Measurements from ENCODE around the gene SLCO1B3.
"Not testable (repeated sequence)": the region's sequence is repeated elsewhere in the genome, so short reads cannot be mapped to it uniquely, and the experiment has no call there.

Gene SLCO1B3, protein sequence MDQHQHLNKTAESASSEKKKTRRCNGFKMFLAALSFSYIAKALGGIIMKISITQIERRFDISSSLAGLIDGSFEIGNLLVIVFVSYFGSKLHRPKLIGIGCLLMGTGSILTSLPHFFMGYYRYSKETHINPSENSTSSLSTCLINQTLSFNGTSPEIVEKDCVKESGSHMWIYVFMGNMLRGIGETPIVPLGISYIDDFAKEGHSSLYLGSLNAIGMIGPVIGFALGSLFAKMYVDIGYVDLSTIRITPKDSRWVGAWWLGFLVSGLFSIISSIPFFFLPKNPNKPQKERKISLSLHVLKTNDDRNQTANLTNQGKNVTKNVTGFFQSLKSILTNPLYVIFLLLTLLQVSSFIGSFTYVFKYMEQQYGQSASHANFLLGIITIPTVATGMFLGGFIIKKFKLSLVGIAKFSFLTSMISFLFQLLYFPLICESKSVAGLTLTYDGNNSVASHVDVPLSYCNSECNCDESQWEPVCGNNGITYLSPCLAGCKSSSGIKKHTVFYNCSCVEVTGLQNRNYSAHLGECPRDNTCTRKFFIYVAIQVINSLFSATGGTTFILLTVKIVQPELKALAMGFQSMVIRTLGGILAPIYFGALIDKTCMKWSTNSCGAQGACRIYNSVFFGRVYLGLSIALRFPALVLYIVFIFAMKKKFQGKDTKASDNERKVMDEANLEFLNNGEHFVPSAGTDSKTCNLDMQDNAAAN

DNA sequence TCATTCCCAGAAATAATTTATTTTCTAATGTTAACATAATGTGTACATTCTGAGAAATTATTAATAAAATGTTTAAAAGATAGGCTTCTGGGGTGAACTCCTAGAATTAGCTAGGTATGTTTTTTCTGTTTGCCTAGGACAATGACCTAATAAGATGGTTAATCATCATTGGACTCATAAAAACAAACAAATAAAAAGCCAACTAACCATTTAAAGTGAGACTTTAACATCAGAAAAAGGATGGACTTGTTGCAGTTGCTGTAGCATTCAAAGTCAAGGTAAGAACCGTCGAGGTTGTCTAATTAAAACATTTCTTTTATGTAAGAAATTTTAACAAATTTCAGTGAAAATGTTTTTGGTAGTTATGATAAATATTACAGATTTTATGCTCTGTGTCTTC lies at the start of gene SLCO1B3:
TSS of gene SLCO1B3 (plus strand) at position 219 of the 400 bp plus-strand sequence. CDS start 5,034 bp downstream, outside the sequence.
- no peak for DNase-seq

DNA sequence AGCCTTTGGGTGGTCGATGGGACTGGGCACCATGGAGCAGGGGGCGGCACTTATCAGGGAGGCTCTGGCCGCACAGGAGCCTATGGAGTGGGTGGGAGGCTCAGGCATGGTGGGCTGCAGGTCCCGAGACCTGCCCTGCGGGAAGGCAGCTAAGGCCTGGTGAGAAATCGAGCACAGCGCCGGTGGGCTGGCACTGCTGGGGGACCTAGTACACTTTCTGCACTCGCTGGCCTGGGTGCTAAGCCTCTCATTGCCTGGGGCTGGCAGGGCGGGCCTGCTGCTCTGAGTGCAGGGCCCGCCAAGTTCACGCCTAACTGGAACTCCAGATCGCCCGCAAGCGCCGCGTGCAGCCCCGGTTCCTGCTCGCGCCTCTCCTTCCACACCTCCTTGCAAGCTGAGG lies 33.1 kb upstream of the SLCO1B3 start:
- no peak for DNase-seq

DNA sequence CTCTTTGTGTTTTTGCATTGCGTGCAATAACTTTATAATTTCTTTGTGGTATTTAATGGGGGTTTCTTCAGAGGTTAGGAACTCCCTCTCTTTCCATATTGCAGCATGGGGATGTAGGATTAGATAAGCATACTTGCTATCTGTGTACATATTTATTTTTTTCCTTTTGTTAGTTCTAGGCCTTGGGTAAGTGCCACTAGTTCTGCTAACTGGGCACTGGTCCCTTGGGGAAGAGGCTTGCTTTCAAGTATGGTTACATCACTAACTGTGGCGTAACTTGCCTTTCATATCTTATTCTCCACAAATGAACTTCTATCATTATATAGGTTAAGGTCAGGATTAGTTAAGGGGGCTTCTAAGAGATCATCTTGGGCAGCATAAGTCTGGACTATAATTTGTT lies 31.5 kb upstream of the SLCO1B3 start:
- DNase-seq: no peak

DNA sequence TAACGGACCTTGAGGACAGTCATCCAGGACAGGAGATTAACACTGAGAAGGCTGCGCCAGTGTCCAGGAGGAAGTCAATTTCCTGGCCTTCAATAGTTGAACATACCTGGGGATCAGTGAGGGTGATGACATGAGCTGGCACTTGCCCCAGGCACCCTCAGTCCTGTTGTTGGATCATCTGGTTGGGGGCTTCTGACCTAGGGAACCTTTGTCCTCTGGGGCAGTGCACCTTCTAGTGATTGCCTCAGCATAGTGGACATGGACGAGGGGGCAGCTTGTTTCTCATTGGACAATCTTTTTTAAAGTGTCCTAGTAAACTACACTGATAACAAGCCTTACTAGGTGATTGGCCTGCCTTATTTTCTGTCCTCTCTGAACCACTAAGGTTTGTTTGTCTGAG lies 30.5 kb upstream of the SLCO1B3 start:
- not testable (repeated sequence) for DNase-seq

DNA sequence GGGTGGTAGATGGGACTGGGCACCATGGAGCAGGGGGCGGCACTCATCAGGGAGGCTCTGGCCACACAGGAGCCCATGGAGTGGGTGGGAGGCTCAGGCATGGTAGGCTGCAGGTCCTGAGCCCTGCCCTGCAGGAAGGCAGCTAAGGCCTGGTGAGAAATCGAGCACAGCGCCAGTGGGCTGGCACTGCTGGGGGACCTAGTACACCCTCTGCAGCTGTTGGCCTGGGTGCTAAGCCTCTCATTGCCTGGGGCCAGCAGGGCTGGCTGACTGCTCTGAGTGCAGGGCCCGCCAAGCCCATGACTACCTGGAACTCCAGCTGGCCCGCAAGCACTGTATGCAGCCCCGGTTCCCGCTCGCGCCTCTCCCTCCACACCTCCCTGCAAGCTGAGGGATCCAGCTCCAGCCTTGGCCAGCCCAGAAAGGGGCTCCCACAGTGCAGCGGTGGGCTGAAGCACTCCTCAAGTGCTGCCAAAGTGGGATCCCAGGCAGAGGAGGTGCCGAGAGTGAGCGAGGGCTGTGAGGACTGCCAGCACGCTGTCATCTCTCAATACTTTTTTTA lies 26.6 kb upstream of the SLCO1B3 start:
- not testable (repeated sequence) for DNase-seq

DNA sequence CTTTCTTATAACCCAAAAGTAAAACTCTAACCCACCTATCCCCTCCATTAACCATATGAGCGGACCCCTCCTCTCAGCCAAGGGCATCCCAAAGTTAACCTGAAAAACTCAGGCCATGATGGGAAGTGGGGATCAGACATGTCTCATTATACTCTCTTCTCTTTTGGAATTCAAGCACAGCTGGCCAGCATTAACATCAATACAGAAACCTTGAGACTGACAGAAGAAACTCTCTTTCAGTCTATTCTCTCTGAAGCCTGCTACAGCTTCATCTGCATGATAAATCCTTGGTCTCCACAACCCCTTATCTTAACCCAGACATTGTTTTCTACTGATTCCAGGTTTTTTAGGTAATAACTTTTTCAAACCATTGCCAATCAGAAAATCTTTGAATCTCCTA lies 17.5 kb upstream of the SLCO1B3 start:
- no peak for DNase-seq

DNA sequence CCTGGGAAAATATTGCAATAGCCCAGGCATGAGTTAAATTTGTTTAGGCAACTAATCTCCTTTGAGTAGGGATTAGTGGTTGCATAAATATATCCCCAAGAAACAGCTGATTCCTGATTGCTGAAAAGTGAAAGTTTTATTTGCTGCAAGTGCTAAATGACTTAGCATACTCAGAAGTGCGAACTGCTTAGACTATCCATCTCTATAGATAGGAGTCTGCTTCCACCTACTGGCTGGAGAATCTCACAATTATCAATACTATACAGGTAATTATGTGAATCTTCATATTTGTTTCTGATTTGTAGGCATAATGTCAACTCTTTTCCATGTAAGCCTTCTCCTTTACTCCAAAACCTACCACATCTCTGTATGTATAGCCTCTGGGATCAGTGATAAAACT lies 12.0 kb upstream of the SLCO1B3 start:
- peak; percentile 78 for DNase-seq

DNA sequence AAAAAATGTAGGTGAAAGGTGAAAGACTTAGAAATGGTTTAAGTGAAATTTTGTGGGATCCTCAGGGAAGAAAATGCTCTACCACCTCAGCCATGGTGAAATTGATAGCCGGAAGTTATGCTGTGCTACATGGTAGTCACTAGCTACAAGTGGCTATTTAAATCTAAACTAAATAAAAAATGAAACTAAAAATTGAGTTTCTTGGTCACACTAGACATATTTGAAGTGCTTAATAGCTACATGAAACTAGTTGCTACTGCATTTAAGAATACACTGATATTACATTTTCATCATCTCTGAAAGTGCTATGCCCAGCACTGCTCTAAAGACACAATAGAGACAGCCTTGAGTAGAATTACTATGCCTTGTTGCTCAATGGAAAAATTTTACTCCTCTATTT lies 10.3 kb upstream of the SLCO1B3 start:
- DNase-seq: no peak

DNA sequence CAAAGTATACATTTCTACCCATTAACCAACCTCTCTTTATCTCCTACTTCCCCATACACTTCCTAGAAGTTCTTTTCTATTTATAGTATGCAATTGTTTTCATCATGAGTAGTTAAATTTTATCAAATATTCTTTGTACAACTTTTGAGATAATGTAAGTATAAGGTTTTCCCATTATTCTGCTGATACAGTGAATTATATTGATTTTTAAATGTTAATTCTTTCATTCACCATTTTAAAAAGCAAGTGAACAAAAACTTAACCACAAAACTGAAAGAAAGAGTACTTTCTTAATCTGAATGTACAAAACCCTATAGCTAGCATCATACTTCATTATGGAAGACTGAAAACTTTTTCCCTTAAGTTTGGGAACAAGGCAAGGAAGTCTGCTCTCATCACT lies 9.5 kb upstream of the SLCO1B3 start:
- no peak for DNase-seq

DNA sequence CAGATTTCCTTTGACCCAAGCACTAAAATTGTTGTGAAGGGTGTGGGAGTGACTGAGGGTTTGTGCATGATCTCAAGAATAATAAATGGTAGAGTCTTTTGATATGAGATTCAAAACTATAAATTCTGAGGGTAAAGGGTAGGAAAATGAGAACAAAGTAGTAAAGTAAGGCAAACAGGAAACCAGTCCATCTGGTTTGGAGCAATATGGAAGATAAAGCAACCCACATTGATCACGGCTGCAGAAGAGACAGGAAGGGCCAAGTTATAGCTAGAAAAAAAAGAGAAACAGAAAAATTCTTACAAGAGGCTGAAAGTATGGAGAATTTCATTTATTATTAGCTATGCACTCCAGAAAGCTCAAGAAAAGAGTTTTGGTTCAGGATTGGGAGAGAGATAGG lies 4.6 kb upstream of the SLCO1B3 start:
- DNase-seq: no peak

DNA sequence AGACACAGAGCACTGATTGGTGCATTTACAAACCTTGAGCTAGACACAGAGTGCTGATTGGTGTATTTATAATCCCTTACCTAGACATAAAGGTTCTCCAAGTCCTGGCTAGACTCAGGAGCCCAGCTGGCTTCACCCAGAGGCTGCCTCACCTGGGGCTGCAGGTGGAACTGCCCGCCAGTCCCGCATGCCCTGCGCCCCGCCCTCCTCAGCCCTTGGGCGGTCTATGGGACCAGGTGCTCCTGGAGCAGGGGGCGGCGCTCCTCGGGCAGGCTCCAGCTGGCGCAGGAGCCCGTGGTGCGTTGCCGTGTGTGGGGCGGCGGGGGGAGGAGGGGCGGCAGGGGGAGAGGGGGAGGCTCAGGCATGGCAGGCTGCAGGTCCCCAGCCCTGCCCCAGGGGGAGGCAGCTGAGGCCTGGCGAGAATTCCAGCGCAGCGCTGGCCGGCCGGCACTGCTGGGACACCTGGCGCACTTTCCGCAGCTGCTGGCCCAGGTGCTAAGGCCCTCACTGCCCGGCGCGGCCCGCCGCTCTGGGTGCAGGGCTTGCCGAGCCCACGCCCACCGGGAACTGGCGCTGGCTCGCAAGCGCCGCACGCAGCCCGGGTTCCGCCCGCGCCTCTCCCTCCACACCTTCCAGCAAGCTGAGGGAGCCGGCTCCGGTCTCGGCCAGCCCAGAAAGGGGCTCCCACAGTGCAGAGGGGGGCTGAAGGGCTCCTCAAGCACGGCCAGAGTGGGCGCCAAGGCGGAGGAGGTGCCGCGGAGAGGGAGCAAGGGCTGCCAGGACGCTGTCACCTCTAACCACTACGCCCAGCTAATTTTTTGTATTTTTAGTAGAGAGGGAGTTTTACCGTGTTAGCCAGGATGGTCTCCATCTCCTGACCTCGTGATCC lies 3.1 kb upstream of the SLCO1B3 start:
- DNase-seq: peak; percentile 19

DNA sequence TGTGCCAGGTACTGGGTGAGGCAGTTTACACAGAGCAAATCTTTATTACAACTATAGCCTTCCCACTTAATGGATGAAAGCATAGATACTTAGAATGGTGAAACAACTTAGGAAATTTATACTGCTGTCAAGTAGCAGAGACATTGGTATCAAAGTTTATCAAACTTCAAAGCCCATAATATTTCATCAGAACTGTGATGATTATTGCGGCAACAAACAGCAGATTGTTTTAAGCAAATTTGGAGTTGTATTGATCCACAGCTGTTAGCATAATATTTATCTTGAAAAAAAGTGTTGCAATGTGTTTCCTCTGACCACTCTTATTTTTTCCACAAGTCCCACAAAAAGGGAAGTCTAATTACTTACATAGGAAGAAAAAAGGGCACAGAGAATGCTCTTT lies 2.0 kb upstream of the SLCO1B3 start:
- DNase-seq: no peak

DNA sequence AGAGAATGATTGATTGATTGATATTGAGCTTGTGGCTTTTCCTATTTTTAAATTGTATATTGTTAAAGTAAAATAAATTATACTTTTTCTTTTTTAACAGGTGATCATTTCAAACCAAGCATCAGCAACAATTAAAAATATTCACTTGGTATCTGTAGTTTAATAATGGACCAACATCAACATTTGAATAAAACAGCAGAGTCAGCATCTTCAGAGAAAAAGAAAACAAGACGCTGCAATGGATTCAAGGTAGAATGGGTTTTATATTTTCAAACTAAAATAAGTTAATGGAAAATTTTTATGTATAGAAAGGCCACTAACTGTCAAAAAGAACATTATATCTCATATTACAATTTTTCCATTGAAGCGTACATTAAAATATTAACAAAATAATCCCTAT lies 5.1 kb downstream of the SLCO1B3 start:
- DNase-seq: no peak

DNA sequence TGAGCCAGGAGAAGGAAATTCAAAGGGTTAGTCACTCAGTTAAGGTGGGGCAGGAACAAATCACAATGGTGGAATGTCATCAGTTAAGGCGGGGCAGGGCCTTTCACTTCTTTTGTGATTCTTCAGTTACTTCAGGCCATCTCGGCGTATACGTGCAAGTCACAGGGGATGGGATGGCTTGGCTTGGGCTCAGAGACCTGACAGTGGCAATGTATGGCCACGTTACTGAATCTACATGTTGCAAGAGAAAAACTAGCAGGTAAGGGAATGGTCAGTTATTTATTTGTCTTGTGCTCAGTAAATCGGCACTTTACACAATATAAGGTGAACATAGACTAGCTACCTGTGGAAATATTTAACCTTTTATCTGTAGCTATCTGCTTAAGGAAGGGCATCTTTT lies 11.9 kb downstream of the SLCO1B3 start:
- DNase-seq: no peak

DNA sequence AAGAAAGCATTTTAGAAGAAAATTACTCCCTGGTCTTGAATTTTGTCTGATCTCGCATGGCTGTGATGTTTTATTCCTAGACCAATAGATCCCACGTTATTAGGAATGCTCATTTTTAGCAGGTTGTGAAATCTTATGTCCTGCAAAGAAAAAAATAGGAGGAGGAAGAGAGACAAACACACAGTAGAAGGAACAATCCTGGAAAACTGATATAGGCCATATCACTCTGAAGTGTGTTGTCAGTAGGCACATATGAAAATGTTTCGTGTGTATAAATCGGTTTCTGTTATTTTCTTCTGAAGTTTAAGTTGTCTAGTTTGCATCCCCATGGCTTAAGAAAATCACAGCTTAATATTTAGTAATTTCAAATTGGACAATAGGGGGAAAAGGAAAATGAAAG lies 12.4 kb downstream of the SLCO1B3 start:
- no peak for DNase-seq

DNA sequence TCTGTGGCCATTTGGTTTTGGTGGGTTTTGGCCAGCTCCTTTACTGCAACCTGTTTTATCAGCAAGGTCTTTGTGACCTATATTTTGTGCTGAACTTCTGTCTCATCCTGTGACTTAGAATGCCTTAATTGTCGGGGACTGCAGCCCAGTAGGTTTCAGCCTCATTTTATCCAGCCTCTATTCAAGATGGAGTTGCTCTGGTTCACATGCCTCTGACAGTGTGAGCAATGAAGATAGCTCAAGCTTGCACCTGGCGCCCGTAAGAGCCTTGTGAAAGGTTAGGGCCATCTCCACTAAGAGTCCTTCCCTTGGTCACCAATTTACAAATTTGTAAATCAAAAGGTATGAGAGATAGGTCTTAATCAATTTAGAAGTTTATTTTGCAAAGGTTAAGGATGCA lies 19.4 kb downstream of the SLCO1B3 start:
- DNase-seq: no peak

DNA sequence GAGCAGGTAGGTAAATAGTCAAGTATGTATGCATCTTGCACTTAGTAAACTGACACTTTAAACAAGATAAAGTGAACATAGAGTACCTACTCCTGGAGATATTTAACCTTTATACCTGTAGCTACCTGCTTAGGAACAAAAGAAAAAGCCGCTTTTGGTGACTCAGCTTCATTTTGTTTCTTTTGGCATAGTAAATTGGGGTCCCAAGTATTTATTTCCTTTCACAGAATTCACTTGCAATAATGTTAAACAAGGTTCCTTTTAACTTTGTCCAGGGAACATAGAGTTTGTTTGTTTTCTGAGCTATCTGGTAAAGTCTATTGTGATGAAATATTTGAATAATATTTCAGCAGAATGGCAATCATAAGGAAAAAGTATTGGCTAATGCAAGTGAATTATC lies 20.0 kb downstream of the SLCO1B3 start:
- DNase-seq: no peak

DNA sequence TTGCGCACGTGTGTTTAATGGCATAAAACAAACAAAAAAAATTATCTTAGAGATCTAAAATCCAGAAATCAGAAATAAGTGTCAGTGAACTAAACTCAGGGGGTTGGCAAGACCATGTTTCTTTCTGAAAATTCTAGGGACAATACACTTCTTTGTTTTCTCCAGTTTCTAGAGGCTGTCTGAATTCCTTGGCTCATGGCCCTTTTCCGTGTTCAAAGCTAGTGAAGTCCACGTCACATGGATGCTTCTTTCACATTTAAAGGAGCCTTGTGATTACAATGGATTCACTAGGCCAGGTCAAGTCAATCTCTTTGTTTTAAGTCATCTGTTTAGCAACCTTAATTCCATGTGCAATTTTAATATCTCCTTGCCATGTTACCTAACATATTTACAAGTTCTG lies 22.4 kb downstream of the SLCO1B3 start:
- no peak for DNase-seq

DNA sequence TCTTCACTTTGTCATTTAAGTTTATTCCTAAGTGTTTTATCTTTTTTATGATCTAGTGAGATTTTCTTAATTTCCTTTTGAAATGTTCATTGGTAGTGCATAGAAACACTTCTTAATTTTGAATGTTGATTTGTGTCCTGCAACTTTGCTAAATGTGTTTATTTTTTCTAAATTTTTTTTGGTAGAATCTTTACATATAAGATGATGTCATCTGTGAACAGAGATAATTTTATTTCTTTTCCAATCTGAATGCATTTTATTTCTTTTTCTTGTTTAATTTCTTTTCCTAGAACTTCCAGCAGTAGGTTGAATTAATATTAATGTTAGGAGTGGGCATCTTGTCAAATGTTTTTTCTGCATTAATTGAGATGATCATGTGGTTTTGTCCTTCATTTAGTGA lies 42.1 kb downstream of the SLCO1B3 start:
- DNase-seq: no peak

DNA sequence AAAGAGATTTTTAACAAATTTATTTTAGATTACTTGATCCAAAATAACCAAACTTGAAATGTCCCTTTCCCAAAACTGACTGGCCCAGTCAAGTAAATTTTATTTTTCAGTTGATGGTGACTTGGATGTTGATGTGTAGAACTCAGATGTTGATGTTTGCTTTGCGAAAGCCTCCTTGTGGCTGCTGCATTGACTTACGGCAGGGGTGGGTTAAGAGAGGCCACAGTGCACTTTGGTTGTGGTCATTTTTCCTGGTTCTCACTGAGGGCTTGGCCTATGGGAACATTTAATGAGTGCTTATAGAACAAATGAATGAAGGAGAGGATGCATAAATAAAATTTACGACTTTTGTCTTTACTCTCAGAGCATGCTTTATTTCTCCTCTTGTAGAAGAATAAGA lies 52.6 kb downstream of the SLCO1B3 start:
- DNase-seq: no peak

DNA sequence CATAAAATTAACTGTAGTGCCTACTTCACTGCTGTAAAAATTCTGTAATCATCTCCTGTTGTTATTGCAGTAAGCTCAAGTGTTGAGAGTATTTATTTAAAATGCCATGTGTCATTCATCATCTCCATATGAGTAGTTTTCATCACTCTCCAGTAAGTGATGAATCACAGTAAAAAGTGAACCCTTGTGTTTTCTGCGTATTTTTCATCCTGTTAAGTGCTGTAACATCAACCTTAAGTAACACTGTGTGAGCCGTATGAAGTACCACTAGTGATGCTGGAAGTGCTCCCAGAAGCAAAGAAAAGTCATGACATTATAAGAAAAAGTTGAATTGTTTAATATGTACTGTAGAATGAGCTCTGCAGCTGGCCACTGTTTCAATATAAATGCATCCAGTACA lies 55.4 kb downstream of the SLCO1B3 start:
- DNase-seq: no peak

DNA sequence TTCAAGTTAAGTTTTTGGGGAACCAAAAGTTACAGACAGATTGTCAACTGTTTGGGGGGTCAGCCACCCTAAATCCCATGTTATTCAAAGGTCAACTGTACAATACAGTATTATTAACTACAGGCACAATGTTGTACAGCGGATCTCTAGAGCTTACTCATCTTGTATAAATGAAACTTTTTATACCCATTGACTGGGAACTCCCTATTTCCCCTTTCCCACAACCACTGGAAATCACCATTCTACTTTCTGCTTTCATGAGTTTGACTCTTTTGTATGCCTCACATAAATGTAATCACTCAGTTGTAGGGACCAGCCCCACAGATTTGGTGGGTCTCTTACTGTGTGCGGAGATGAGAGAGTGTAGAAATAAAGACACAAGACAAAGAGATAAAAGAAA lies 57.8 kb downstream of the SLCO1B3 start:
- no peak for DNase-seq

DNA sequence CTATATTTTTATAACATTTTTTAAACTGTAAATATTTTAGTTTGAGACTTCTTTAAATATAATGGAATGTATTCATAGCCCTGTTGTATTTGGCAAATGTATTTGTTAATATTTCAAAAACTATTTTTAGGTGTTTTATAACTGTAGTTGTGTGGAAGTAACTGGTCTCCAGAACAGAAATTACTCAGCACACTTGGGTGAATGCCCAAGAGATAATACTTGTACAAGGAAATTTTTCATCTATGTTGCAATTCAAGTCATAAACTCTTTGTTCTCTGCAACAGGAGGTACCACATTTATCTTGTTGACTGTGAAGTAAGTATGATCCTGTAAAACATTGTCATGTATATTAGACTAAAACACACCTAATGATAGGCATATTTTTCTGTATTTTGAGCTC lies 72.8 kb downstream of the SLCO1B3 start:
- DNase-seq: no peak

Measured in NCI-H82 (cell line).